C4-2B (cell line): ENCODE data around the gene CIAO3.

Experiments used
- ZFX ChIP-seq: fragments of 450-650 bp; IDR thresholded peaks from 2 replicates; pipeline ENCODE4 v1.6.1; 2017
- TF ChIP-seq, protein P1 (sequence below): fragments of 450-650 bp; conservative IDR thresholded peaks from 2 replicates; pipeline ENCODE4 v1.5.1; 2017; ENCODE audit warnings: mild to moderate bottlenecking

DNA sequence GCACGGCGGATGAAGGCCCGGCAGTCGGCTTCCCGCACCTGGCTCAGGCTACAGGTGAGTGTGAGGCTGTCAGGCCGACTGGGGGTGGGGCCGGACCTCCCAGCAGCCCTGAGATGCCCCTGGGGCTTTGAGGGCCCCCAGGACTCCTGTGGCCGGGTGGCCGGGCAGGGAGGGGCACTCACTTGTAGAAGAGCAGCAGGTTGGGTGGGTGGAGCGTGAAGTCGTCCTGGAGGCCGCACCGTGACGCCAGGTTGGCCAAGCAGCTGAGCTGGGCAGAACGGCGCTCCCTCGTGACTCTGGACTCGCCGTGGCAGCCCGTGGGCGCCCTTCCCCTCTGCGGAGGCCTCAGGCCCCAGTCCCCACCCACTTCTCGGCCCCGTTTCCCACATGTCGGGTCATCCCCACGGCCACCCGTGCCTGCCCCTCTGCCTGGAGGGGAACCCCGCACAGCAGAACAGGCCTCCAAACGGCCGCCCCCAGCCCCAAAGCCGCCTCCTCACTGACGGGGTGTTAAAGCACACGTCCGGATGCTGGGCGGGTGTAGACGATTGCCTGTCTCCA lies 34.5 kb upstream of the CIAO3 start:
- TF ChIP-seq, protein P1, sequence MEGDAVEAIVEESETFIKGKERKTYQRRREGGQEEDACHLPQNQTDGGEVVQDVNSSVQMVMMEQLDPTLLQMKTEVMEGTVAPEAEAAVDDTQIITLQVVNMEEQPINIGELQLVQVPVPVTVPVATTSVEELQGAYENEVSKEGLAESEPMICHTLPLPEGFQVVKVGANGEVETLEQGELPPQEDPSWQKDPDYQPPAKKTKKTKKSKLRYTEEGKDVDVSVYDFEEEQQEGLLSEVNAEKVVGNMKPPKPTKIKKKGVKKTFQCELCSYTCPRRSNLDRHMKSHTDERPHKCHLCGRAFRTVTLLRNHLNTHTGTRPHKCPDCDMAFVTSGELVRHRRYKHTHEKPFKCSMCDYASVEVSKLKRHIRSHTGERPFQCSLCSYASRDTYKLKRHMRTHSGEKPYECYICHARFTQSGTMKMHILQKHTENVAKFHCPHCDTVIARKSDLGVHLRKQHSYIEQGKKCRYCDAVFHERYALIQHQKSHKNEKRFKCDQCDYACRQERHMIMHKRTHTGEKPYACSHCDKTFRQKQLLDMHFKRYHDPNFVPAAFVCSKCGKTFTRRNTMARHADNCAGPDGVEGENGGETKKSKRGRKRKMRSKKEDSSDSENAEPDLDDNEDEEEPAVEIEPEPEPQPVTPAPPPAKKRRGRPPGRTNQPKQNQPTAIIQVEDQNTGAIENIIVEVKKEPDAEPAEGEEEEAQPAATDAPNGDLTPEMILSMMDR = no peak
- no peak for TF ChIP-seq ZFX
